ENCODE results near the gene CENPVL3.
"Not testable (repeated sequence)": the region's sequence is repeated elsewhere in the genome, so short reads cannot be mapped to it uniquely, and the experiment has no call there.

CENPVL3 gene

DNA sequence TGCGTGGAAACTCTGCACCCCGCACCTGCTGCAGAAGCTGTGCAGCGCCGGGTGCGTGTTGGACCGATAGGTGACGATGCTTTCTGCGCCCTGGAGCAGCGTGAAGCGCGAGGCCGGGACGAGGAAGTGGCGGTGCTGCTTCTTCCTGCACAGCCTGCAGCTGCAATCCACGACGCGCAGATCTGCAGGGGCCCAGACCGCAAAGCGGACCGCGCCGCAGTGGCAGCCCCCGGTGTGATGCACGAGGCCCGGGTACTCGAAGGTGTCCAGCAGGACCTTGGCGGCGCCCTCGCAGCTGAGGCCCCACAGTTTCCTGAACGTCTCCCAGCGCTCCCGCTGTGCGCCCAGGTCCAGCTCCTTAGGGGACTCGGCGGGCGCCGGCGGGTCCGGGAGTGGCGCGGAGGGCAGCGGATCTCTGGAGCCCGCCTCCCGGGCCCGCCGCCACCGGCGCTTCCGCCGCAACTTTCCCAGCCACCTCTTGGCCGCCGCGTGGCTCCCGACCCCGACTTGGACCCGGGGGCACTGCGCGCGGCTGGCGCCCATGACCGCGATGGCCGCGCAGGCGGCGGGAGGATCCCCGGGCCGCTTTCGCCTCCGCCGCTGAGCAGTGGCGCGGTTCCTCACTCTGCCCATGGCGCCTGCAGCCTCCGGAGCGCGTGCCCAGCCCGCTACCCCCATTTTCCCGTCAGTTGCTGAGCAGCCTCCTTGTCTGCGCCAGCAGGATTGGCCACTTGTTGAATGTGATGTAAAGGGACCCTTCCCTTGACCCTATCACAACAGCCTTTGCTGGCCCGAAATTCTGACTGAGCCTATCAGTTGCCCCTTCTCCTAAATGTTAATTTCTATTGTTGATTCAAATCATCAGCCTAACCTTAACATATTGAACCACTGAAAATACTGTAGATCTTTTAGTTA is at the start of gene CENPVL3:
Gene CENPVL3 (minus strand): TSS at position 672 of the 915 bp plus-strand sequence. CDS start 39 bp downstream, at position 633.
- not testable (repeated sequence) for DNase-seq

DNA sequence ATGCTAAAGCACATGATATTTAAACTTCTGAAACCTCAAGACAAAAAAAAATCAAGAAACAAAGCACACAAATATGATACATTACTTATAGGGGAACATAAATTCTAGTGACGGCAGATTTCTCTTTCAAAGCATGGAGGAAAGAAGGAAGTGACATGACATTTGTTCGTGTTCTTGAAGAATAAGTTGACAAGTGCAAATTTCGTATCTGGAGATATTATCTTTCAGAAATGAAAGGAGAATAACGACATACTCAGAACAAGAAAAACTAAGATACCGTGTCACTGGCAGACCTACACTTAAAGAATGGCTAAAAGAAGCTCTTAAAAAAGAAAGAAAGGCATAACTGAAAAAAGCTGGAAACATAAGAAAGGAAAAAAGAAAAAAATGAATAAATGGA is 47.3 kb upstream of the CENPVL3 start:
- DNase-seq, result no peak

DNA sequence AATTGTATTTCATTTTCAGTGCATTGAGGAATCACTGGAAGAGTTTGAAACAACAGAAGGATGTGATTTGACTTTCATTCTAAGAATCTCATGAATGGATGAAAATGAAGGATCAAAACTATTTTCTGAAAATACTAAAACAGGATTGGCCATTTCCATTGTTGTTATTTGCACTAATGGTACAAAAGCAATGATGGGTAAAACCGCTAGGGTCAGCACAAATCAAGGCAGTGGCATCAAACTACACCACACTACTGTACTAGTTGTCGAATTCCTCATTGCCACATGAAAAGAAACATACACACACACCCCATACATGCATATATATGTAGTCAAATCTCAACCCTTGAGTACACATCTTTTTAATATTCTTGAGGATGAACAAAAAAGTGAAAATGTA is 24.7 kb upstream of the CENPVL3 start:
- DNase-seq, result no peak

DNA sequence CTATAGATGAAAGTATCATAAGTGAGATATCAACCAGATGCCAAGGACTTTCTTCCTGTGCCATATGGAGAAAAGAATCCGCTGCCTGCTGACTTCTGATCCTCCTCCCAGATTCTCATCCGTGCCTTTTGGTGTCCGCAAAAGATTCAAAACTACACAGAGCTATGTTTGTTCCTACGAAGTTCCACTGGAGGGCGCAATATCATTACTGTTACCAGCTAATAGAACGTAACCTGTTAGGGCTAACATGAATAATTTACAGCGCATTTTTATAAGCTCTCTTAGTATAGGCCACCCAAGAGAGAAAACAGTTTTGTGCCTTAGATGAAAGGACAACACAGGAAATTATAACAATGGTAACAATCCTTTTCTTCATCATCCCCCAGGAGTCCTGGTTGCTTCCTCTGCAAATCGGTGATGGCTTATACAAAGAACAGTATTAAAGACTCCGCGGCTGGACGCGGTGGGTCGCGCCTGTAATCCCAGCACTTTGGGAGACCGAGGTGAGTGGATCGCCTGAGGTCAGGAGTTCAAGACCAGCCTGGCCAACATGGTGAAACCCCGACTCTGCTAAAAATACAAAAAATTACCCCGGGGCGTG is 22.8 kb upstream of the CENPVL3 start:
- DNase-seq, result peak; percentile 6

DNA sequence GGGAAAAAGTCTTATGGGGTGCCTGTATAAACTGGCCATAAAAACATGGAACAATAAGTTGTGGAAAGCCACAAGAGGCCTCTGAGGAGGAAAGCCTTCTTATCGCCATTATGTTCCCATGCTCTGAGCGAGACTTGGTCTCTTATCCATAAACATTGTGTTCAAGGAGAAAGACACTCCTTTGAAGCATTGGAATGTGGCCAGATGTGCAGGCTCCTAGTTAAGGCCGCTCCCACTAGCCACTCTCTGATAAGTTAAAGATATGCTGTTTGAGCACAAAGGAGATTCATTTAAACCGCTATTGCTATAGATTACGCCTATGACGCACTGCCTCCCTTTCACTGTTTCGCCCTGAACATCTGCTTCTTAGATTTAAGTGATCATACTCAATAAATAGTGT is 17.8 kb upstream of the CENPVL3 start:
- not testable (repeated sequence) for DNase-seq

DNA sequence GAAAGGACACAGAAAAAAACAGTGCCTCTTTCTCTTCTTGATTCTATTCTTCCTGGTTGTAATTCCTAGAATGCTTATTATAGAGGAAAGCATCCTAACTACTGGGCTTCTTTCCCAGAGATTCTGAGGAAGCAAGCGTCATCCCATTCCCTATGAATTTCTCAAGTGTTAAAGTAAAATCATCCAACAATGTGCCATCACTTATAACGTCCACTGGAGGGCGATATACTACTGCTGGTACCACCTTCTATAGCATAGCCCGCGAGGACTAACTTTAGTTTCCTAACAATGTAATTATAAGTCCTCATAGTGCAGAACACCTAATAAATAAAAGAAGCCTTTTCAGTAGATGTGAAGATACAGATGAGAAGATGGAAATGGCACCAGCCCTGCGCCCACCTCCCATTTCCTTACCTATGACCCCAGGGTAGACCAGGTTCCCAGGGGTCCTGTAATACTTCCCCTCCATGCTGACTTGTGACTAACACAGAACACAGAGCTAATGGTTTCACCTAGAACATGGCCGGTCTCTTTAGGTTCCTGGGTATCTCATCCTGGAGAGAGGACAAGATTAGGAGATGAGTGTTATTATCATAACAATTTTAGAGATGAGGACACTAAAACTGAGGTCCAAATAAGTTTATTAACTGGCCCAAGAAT is 4.2 kb downstream of the CENPVL3 start:
- DNase-seq, result peak; percentile 2

DNA sequence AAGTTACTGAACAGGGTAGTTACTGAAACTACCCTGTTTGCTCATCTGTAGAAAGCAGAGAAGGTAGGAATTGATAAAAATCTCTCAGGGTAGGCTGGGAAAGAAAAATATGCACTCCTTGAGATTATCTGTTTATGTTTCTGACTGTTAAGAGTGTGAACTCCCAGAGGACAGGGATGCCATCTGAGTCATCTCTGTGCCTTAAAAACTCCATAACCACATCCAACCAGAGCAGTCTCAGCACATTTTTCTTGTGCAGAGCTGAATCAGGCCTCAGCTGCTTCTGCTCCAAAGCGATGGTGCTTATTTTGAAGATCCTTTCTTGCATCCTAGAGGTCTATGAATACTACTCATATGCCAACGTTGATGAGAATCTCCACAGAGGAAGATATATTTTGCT is 9.9 kb downstream of the CENPVL3 start:
- no peak for DNase-seq

DNA sequence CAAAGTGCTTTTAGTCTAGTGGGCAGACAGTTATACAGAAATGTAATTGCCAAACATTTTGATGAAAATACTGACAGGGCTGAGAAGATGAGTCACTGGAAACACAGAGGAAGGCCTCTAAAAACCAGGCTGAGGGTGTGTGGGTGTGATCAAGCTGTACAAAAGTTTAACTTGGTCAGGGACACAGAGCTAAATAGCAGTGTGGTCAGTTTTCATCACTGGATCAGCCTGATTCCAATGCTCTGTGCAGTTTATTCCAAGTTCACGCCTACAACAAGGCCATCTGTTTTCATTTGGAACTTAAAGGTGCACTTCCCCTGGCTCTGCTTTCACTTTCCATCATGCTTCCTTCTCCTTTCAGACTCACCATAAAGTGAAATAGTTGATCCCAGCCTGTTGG is 10.6 kb downstream of the CENPVL3 start:
- no peak for DNase-seq

DNA sequence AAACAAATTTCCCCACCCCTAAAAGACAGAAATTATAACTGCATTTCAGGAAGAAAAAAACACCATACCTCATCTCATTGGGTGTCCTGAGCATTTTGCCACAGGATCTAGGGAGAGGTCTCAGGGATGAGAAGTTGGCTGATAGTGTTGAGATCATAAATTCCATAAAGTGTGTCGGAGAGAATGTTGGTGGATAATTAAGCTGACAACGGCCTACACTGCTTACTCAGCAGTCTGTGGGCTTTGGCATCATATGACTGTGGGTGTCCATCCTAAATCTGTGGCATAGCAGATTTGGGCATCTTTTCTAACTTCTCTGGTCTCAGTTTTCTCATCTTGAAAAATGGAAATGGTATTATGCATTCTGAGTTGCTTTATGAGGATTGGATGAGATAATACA is 12.3 kb downstream of the CENPVL3 start:
- DNase-seq, result no peak

DNA sequence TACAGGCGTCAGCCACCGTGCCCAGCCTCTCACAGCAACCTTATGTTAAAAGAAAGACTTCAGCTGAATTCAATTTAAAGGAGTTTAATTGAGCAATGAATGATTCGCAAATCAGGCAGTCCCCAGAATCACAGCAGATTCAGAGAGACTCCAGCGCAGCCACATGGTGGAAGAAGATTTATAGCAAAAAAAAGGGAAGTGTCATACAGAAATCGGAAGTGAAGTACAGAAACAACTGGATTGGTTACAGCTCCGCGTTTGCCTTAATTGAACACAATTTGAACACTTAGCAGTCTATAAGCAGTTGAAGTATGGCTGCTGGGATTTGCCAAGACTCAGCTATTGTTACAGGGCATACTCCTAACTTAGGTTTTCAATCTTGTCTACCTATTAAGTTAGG is 19.8 kb downstream of the CENPVL3 start:
- DNase-seq, result no peak

DNA sequence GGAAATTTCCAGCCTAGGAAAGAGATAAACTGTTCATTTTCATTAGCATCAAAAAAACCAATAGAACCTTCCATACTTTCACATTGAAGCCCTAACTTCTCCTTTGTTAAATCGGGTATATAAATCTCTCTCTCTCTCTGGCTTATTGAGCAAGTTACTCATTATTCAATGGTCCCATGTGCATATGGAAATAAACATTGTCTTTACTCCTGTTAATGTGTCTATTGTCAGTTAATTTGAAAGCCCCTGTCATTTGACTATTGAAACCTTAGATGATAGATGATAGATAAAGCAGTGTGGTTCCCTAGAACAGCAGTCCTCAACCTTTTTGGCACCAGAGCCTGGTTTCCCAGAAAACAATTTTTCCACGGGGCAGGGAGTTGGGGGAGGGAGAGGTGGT is 46.8 kb downstream of the CENPVL3 start:
- DNase-seq, result no peak

DNA sequence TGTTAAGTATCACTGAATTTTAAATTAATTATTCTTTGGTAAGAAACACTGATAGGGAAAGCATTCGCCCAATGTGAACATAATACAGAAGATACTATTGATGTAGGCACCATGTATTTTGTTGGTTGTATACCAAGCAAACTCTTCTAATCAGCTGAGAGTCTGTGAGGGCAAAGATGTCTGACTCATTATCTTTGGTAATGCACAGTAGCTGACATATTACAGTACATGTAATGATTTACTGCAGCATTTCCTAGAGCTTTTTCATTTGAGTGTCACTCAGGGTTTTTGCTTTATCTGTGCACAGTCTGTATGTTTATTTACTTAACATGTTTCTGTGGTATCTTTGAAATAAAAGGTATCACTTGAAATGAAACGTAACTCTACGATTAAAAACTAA is 49.2 kb downstream of the CENPVL3 start:
- DNase-seq, result no peak

DNA sequence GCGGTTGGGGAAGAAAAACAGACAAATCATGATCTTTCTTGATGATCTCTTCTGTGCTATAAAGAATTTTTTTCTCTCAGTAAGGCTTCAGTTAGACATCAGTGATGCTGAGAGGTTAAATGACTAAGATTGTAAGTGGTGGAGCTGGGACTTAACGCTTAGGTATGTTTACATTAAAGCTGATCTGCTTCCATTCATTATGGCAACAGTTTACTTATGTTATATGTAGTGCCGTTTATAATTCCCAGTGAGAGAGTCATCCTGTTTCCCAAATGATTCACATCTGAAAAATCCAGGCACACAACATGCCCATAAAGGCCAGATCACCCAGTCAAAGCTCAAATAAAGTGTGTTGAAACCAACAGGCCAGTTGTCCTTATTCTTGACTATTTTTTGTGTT is 50.1 kb downstream of the CENPVL3 start:
- no peak for DNase-seq
